Naive thymus-derived CD8-positive, alpha-beta T cell (primary cell): Measurements from ENCODE around the gene ZNF219. TPM values are rescaled to one million over a fixed set of nuclear protein-coding genes. Genes with fewer than 3 reads are reported as not detected.

Source experiments
- ATAC-seq, 2 donors: fragments of 150-1000 bp; cut with Tn5 transposase in 1 of 2; sonication (Bioruptor Pico), chemical (Tn5 transposase) in 1 of 2; 1 replicate in 1 of 2; 2 replicates in 1 of 2; pipeline ENCODE4 v1.10.0; 2021; ENCODE audit warnings: mild to moderate bottlenecking in 2 of 2, moderate library complexity in 2 of 2
- POLR2A ChIA-PET: fragments of 350-600 bp; sonication (Branson Sonifier 250); formaldehyde crosslinking; loops from one replicate; lab custom pipeline; 2021; ENCODE audit warnings: antibody characterized with exemption; lab: Charles Lee
- DNase-seq, 10 donors: peaks; one replicate each; pipeline versions ENCODE4 v3.0.0 to v3.0.0-alpha.2; 2020 to 2022
- H3K27ac Mint-ChIP-seq, 10 donors: one replicate each; pipeline ENCODE4 v1.8.0; 2020 to 2022; ENCODE audit warnings: mild to moderate bottlenecking in 10 of 10, mixed read lengths in 10 of 10, moderate library complexity in 4 of 10, inconsistent platforms in 1 of 10
- H3K27me3 Mint-ChIP-seq, 5 donors: one replicate each; pipeline ENCODE4 v1.8.0; 2021 to 2022; ENCODE audit warnings: mixed read lengths in 5 of 5
- H3K36me3 Mint-ChIP-seq, 3 donors: one replicate each; pipeline ENCODE4 v1.8.0; 2020 to 2022; ENCODE audit warnings: mixed read lengths in 3 of 3, mild to moderate bottlenecking in 2 of 3, inconsistent platforms in 1 of 3
- H3K4me1 Mint-ChIP-seq, 4 donors: one replicate each; pipeline ENCODE4 v1.8.0; 2021 to 2022; ENCODE audit warnings: mixed read lengths in 4 of 4
- H3K4me3 Mint-ChIP-seq, 10 donors: one replicate each; pipeline ENCODE4 v1.8.0; 2020 to 2022; ENCODE audit warnings: mild to moderate bottlenecking in 10 of 10, mixed read lengths in 10 of 10, moderate library complexity in 6 of 10, inconsistent platforms in 1 of 10
- H3K9me3 Mint-ChIP-seq, 9 donors: one replicate each; pipeline ENCODE4 v1.8.0; 2020 to 2022; ENCODE audit warnings: mixed read lengths in 9 of 9, mild to moderate bottlenecking in 3 of 9, inconsistent platforms in 1 of 9, moderate library complexity in 1 of 9
- polyA plus RNA-seq, 3 donors: library from polyadenylated mRNA; unstranded; fragments of 300-500 nt; fragmentation: Illumina TruSeq; gene quantifications; one replicate each; pipeline ENCODE4 v1.2.3, GENCODE V29; 2021
- total RNA-seq, 8 experiments: library from RNA in 2 of 8; stranded (reverse) in 2 of 8; gene quantifications; one replicate each; pipeline ENCODE4 v1.2.3 and lab custom pipeline; 2021 to 2026

ZNF219 gene
- total and polyA plus RNA-seq, 5 experiments from 2014 or later = 1.7 to 7.7 (median 3.6) TPM

DNA sequence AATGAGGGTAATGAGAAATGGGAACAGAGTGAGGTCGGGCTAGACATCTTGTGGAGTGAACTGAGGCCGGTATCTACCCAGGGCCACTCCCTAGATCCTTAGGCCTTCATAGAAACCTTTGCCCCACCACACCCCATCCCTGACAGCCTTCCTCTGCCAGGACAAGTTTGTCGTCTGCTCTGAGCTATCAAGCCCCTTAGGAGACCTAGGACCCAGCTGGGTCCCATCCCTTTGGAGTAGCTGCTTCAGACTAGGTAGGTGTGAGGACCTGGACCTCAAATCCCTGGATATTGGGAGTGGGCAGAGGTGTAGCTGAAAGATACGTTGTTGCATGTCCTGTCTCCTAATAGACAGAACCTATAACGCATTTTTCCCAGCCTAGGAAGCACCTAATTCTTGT, 2.5 kb upstream of the ZNF219 start, which contains the start of gene TMEM253:
Gene TMEM253 (plus strand): TSS at position 136 of the 400 bp plus-strand sequence. CDS start 278 bp downstream, outside the sequence.
- Mint-ChIP-seq H3K27me3 (peaks cover 0 to 2% (median 0%) of the 10 kb centered on the region in 5 donors), H3K36me3 (no peaks in the 10 kb centered on the region), H3K4me3 (peak within 1 kb of the TSS in 3 of 10 donors; percentile 78 to 92 (median 91)), H3K27ac (peak within 1 kb of the TSS in 5 of 10 donors; percentile 48 to 88 (median 76)), H3K9me3 (no peaks in the 10 kb centered on the region), H3K4me1 (peaks cover 17 to 38% (median 32%) of the 10 kb centered on the region in 4 donors)
- DNase-seq (no peak), ATAC-seq (no peak)
- POLR2A ChIA-PET = interaction anchor here (0.6 to 2.4 kb wide), 2 partner anchors 8 to 411 kb away, joined by 3 to 11 read pairs; no protein-coding TSS in a partner anchor

DNA sequence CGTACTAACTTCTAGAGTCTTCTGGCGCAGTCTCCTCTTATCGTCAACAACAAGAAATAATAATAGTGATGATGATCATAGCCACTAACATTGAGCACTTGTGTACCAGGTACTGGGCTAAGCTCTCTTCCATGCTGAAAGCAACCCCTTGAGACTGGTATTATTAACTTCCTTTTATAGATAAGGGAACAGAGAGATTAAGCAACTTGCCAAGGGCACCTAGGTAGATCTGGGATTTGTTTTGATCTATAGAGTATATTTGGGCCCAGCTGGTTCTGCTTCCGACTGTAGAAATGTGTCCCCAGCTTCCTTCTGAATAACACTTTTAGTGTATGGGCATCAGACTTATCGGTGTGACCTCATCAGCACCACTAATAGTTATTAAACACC, 1.1 kb upstream of the ZNF219 start:
- POLR2A ChIA-PET = no interaction called here
- no peak for DNase-seq
- peaks cover 16 to 35% (median 29%) of the 10 kb centered on the region in 4 donors for H3K4me1 Mint-ChIP-seq
- H3K27ac Mint-ChIP-seq = peak overlapping the region; percentile 51 to 94 (median 86)
- peaks cover 0 to 2% (median 0%) of the 10 kb centered on the region in 5 donors for H3K27me3 Mint-ChIP-seq
- H3K36me3 Mint-ChIP-seq = no peaks in the 10 kb centered on the region
- H3K4me3 Mint-ChIP-seq = peak overlapping the region; percentile 78 to 92 (median 86)
- ATAC-seq = no peak
- no peaks in the 10 kb centered on the region for H3K9me3 Mint-ChIP-seq

DNA sequence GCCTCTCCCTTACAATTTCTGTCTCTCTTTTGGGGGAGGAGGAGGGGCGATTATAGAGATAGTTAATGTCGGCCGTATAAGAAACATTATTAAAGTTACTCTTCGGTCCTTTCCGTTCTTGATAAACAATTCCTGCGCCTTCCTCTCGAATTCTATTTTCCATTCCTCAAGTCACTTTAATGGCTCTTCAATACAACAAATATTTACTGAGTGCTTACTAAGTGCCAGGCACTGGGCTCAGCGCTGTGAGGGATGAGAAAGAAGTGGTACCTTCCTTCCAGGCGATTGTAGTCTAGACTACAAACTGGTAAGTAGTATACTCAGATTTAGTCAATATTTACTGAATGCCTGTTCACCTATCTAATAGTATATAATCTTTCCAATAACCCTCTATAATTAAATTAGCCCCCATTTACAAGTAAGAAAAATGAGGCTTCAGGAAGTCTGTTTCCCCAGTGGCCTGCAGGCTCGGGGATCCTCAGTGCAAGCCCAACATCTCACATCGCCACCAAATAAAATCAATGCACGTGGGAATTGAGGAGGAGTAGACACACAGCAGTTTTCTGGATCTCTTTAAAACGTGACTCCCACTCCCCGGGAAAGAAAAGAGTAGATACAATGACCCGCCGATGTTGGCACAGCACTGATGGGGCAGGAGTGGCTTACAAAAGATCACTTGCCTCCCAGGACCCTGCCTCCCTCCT, 589 bp upstream of the ZNF219 start:
- POLR2A ChIA-PET = interaction anchor here (1.0 kb wide), 1 partner anchor 30 kb away, joined by 3 read pairs; no protein-coding TSS in a partner anchor
- Mint-ChIP-seq H3K4me1 (peaks cover 15 to 32% (median 27%) of the 10 kb centered on the region in 4 donors), H3K27me3 (peaks cover 0 to 2% (median 0%) of the 10 kb centered on the region in 5 donors)

DNA sequence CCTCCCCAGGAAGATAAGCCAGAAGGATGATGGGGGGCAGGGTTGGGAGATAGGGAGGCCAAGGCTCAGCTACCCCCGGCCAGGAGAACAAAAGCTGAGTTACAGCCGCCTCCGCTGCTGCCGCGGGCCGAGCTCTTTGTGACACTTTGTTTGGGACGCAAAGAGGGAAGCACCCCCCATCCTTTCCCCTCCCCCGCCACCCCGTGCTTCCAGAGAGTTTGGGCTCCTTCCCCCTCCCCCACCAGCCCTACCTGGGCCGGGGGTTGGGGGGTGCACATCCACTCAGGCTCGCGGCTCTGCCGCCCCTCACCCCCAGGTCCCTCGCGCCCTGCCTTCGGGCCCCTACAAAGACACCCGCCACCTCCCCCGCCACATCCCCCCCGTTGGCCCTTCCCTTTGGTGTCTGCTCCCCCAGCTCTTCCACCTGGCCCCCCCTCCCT, 799 bp downstream of the ZNF219 start:
- Mint-ChIP-seq H3K27ac (peak overlapping the region; percentile 79 to 95 (median 90)), H3K27me3 (peaks cover 0 to 2% (median 0%) of the 10 kb centered on the region in 5 donors), H3K4me3 (peak overlapping the region; percentile 54 to 90 (median 79)), H3K36me3 (no peaks in the 10 kb centered on the region), H3K4me1 (peaks cover 17 to 29% (median 25%) of the 10 kb centered on the region in 4 donors), H3K9me3 (no peaks in the 10 kb centered on the region)
- DNase-seq (peak in 3 of 10 donors; percentile 7 to 26 (median 20)), ATAC-seq (peak; percentile 25 to 31)
- POLR2A ChIA-PET = interaction anchor here (0.6 to 1.0 kb wide), 3 partner anchors 10 to 123 kb away, joined by 3 to 5 read pairs (median 4); no protein-coding TSS in a partner anchor

More for the DNA sequence above, 589 bp upstream of the ZNF219 start:
- DNase-seq = no peak
- no peaks in the 10 kb centered on the region for H3K9me3 Mint-ChIP-seq
- no peaks in the 10 kb centered on the region for H3K36me3 Mint-ChIP-seq
- H3K4me3 Mint-ChIP-seq = peak overlapping the region; percentile 78 to 92 (median 86)
- ATAC-seq = no peak
- peak overlapping the region; percentile 74 to 97 (median 89) for H3K27ac Mint-ChIP-seq

DNA sequence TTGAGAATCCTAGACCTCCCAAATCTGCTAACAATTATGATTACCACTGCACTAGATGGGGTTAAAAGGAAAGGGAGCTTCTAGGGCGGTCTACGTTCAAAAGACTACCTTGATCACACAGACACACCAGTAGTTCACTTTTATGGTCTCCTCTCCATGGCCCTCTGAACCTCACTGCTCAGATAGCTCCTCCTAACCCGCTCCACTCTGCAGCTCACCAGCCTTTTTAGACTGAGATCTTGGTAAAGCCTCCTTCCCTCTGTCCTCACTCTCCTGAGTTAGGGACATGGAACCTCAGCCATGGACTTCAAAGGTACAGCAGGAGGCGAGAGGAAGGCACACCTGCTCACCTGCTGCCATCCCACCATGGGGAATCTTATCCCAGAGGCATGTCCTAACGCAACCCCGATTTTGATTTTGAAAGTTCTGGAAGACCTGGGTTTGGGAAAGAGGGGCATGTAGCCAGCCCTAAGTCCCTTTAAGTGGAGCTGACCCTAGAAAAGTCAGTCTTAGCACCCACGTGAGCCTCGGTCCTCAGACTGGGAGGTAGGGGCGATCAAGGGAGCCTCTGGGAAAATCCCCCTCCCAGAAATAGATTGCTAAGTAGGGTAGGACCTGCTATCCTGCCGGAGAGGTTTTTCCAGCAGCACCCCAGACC, 1.3 kb downstream of the ZNF219 start:
- Mint-ChIP-seq H3K4me3 (peak overlapping the region; percentile 54 to 90 (median 79)), H3K4me1 (peaks cover 20 to 29% (median 26%) of the 10 kb centered on the region in 4 donors), H3K27me3 (peaks cover 0 to 2% (median 0%) of the 10 kb centered on the region in 5 donors), H3K36me3 (no peaks in the 10 kb centered on the region), H3K9me3 (no peaks in the 10 kb centered on the region), H3K27ac (peak overlapping the region; percentile 79 to 95 (median 90))
- ATAC-seq (peak; percentile 48 to 66), DNase-seq (peak in 5 of 10 donors; percentile 18 to 37 (median 29))
- POLR2A ChIA-PET = interaction anchor here (0.6 to 1.0 kb wide), 3 partner anchors 10 to 123 kb away, joined by 4 to 5 read pairs (median 4); no protein-coding TSS in a partner anchor

DNA sequence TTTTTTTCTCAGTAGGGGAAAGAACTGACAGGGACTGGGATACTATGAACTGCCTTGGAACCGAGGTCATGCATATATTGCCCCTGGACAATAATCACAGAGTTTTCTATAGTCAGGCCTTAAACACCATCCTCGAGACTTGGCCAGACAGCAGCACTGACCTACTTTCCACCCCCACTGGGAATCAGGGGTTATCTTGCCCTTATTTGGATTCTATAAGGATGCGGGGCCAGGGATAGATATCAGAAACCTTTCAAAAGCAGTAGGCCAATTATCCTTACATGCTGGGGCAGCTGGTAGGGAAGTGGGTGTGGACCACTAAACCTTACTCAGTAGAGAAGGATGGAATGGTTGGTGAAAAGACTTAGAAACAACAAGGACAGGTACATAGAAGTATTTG, 2.0 kb downstream of the ZNF219 start:
- no peak for ATAC-seq
- Mint-ChIP-seq H3K9me3 (no peaks in the 10 kb centered on the region), H3K4me3 (peak overlapping the region in 8 of 10 donors; percentile 20 to 90 (median 79)), H3K27me3 (peaks cover 0 to 2% (median 0%) of the 10 kb centered on the region in 5 donors), H3K4me1 (peaks cover 20 to 31% (median 27%) of the 10 kb centered on the region in 4 donors), H3K36me3 (no peaks in the 10 kb centered on the region), H3K27ac (peak overlapping the region; percentile 15 to 95 (median 90))
- DNase-seq = no peak
- POLR2A ChIA-PET = interaction anchor here (0.6 to 5.2 kb wide), 2 partner anchors 8 to 77 kb away, joined by 4 to 66 read pairs; no protein-coding TSS in a partner anchor

DNA sequence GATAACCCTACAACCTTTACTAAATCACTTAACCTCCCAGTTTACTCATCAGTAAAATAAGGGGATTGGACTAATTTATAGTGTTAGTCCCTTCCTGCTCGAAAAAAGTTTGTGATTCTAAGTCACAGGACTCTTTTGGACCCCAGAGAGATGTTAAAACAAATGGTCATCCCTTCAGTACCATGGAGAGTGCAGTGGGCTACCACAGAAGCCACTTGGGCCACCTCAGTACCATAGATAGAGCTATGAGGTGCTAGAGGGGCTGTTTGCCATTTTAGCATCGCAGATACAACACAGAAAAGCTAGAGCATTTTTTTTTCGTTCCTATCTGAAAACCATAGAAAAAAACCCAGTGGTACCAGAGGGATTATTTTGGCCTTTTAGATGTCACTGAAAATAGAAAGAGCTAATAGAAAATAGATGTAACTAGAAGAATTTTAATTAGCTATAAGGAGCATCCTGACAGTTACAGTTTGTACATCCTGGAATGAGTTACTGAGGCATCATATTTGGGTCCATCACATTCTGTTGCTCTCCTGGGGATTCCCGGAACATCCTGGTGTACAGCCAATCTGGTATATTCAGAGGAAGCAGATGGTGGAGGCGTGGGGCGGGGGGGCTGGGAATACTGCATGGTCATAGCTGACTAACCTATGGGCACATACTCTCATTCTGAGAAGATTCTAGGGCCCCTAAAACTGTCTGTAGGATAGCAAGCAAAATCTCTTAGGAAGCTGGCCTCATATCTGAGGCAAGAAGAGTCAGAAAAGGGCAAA, 2.8 kb downstream of the ZNF219 start:
- Mint-ChIP-seq H3K27me3 (peaks cover 0 to under 1% (median 0%) of the 10 kb centered on the region in 5 donors), H3K36me3 (no peaks in the 10 kb centered on the region), H3K27ac (peak overlapping the region in 9 of 10 donors; percentile 15 to 94 (median 79)), H3K4me1 (peaks cover 20 to 34% (median 27%) of the 10 kb centered on the region in 4 donors), H3K4me3 (peak overlapping the region in 4 of 10 donors; percentile 19 to 90 (median 67)), H3K9me3 (no peaks in the 10 kb centered on the region)
- POLR2A ChIA-PET = interaction anchor here (1.2 to 5.2 kb wide), 2 partner anchors 9 to 25 kb away, joined by 5 to 66 read pairs; partner anchors contain the start of gene ARHGEF40
- DNase-seq (no peak), ATAC-seq (no peak)

DNA sequence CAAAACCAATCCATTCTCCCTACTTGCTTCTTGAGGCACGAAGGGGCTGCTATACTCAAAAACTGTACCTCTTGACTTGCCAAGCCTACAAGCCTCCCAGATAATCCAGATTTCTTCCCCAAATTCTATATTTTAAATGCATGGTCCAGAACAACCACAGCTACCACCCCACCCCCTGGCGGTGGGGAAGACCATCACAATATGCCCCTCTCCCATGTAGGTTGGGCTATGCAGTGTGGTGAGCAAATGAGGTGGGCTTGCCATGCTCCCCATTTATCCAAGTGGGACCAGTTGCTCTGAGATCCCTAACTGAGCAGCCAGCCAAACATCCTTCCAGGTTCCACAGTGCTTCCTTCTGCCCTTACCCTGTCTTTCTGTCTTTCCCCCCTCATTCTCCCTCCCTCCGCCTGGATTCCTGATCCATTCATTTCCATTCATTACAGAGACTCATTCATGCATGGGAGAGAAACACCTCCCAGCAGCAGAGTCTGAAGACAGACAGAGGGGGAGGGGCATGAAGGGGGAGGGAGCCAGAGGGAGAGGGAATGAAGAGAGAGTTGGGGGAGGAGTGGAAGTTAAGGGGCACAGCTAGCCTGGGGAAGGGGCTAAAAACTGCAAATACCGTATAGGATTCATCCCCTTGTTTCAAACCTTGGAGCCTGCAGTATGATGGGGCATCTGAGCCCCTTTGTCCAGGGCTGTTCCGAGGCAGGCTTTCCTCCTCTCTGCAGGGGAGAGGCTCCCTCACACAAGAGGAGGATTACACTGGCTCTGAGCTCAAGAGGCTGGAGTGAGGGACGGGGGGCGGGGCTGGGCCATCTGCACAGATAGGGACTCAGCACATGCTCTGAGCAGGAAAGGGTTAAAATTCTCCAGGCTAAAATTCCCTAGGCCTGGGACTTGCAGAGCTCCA, 4.4 kb downstream of the ZNF219 start:
- H3K27ac Mint-ChIP-seq = peak overlapping the region in 4 of 10 donors; percentile 8 to 33 (median 20)

DNA sequence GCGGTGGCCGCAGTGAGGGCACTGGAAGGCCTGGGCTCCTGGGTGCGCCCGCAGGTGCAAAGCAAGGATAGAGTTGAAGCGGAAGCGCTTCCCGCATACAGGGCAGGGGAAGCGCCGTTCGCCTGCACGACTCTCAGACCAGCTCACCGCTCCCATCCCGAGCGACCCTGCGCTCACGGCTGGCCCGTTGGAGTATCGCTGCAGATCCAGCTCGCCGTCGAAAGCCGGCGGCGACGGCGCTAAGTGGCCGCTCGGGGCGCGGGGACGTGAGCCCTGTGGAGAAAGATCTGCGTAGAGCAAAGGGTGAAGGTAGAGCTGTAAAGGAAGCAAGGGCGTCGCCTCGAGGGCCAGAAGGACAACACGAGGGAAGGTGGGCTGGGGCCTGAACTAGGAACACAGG, 5.4 kb downstream of the ZNF219 start:
- Mint-ChIP-seq H3K27me3 (no peaks in the 10 kb centered on the region), H3K9me3 (no peaks in the 10 kb centered on the region), H3K27ac (peak overlapping the region in 5 of 10 donors; percentile 35 to 90 (median 78)), H3K36me3 (no peaks in the 10 kb centered on the region), H3K4me1 (peaks cover 21 to 36% (median 22%) of the 10 kb centered on the region in 4 donors), H3K4me3 (peak overlapping the region in 1 of 10 donors; percentile 14)
- POLR2A ChIA-PET = interaction anchor here (1.7 to 5.2 kb wide), 4 partner anchors 8 to 78 kb away, joined by 6 to 66 read pairs (median 13); partner anchors contain the start of genes ARHGEF40 and TMEM253
- DNase-seq (no peak), ATAC-seq (no peak)

More for the DNA sequence above, 4.4 kb downstream of the ZNF219 start:
- POLR2A ChIA-PET = interaction anchor here (2.3 to 5.2 kb wide), 3 partner anchors 7 to 79 kb away, joined by 11 to 66 read pairs (median 15); partner anchors contain the start of gene TMEM253
- H3K36me3 Mint-ChIP-seq = no peaks in the 10 kb centered on the region
- no peak for DNase-seq
- no peak overlapping the region for H3K4me3 Mint-ChIP-seq
- no peaks in the 10 kb centered on the region for H3K9me3 Mint-ChIP-seq
- ATAC-seq = no peak
- no peaks in the 10 kb centered on the region for H3K27me3 Mint-ChIP-seq
- peaks cover 20 to 33% (median 23%) of the 10 kb centered on the region in 4 donors for H3K4me1 Mint-ChIP-seq

DNA sequence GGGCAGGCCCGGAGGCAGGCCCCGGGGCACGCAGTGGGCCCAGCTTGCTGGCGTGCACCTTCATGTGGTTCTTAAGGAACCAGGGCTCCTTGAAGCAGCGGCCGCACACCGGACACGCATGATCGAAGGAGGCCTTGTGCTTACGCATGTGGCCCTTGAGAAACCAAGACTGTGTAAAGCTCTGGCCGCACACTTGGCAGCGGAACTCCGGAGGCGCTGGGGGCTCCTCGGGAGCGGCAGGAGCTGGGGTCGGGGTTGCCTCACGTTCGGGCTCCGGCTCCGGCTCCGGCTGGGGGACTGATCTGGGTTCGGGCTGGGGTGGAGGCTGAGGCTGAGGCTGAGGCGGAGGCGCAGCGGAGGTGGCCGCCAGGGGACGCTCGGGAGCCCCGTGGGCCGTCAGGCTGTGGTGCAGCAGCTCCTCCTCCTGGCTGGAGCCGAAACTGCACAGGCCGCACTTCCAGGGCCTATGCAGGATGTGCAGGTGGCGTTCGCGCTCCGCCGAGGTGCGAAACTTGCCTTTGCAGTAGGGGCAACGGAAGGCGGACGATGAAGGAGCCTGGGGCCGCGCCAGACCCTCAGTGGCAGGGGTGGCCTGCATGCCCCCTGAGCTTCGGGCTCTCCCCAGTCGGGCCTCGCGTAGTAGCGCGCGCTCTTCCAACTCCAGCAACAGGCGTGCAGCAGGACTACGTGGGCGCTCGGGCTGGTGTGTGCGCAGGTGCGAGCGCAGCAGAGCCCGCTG, 6.0 kb downstream of the ZNF219 start:
- peaks cover 25 to 40% (median 28%) of the 10 kb centered on the region in 4 donors for H3K4me1 Mint-ChIP-seq
- POLR2A ChIA-PET = interaction anchor here (0.7 to 5.2 kb wide), 5 partner anchors 9 to 78 kb away, joined by 3 to 66 read pairs (median 11); partner anchors contain the start of genes ARHGEF40 and TMEM253
- ATAC-seq (peak; percentile 61 to 69), DNase-seq (peak; percentile 81 to 96 (median 92))
- no peaks in the 10 kb centered on the region for H3K36me3 Mint-ChIP-seq
- H3K4me3 Mint-ChIP-seq = peak overlapping the region in 1 of 10 donors; percentile 14
- peaks cover 0 to 2% (median 0%) of the 10 kb centered on the region in 5 donors for H3K27me3 Mint-ChIP-seq
- H3K9me3 Mint-ChIP-seq = no peaks in the 10 kb centered on the region
- peak overlapping the region in 9 of 10 donors; percentile 25 to 92 (median 89) for H3K27ac Mint-ChIP-seq
